ENCODE measurements around the gene PPP1R8.

GRCh38 chr1:27782950-27783349 lies 47.6 kb upstream of the PPP1R8 start:
- TF ChIP-seq CTCF (IDR thresholded peaks at IDR 0.05) (no peak), EP300 (IDR thresholded peaks at IDR 0.05) (no peak)
